HepG2 (cell line): Measurements from ENCODE around the gene GTF2A1. TPM values are rescaled to one million over a fixed set of nuclear protein-coding genes. Genes with fewer than 3 reads are reported as not detected.

Source experiments
- ATAC-seq: fragments of 200-7000 bp; cut with Tn5 transposase; 3 replicates; pipeline ENCODE4 v1.9.1; 2020; ENCODE audit warnings: mild to moderate bottlenecking, moderate library complexity
- BruUV-seq: library from RNA; stranded (reverse); fragments of 400-500 nt; replicated peaks from 2 replicates; lab custom pipeline; 2021; lab: Mats Ljungman, UMichigan
- CTCF ChIA-PET: fragments of 300-600 bp; formaldehyde crosslinking; extraction: SDS; loops from one replicate; lab custom pipeline; 2021; ENCODE audit warnings: low total read pairs, inconsistent platforms, low intra/inter-chr PET ratio; lab: Yijun Ruan, JAX
- POLR2A ChIA-PET: fragments of 350-600 bp; sonication (Branson Sonifier 250); formaldehyde crosslinking; loops from one replicate; lab custom pipeline; 2020; ENCODE audit warnings: antibody characterized with exemption, inconsistent platforms; lab: Yijun Ruan, JAX
- DNase-seq: peaks from one replicate; pipeline ENCODE4 v3.0.0-alpha.2; 2015; ENCODE audit warnings: low spot score
- FAIRE-seq: peaks from 3 replicates; lab custom pipeline; 2011; peaks lifted over from hg19 to GRCh38; lab: Jason Lieb, UNC
- H2AFZ ChIP-seq: one replicate; pipeline ENCODE4 v1.6.1; 2011; ENCODE audit warnings: low read length, inconsistent platforms
- H3K27ac ChIP-seq: fragments of 300-600 bp; 3 replicates; pipeline ENCODE4 v1.8.0; 2011; ENCODE audit warnings: mixed run types, mild to moderate bottlenecking, mixed read lengths, low read length, inconsistent platforms; ENCODE audit not compliant: insufficient read depth; ENCODE audit errors: extremely low read length
- H3K27me3 ChIP-seq, 2 experiments: fragments of 200-600 bp in 1 of 2; 2 replicates in 1 of 2; 3 replicates in 1 of 2; pipeline versions ENCODE4 v1.6.0 to v1.8.0; 2011; ENCODE audit warnings: low read length in 2 of 2, mild to moderate bottlenecking in 2 of 2, moderate library complexity in 2 of 2, inconsistent platforms in 1 of 2; ENCODE audit not compliant: insufficient read depth in 2 of 2, control insufficient read depth in 1 of 2
- H3K36me3 ChIP-seq, 2 experiments: fragments of 200-600 bp in 1 of 2; replicated peaks in 1 of 2; 2 replicates in 1 of 2; 3 replicates in 1 of 2; pipeline versions ENCODE4 v1.5.1 to v1.8.0; 2011; ENCODE audit warnings: low read length in 2 of 2, inconsistent platforms in 1 of 2; ENCODE audit not compliant: insufficient read depth in 2 of 2, control insufficient read depth in 1 of 2
- H3K4me1 ChIP-seq: 2 replicates; pipeline ENCODE4 v1.5.1; 2012; ENCODE audit warnings: low read length, inconsistent platforms; ENCODE audit not compliant: insufficient read depth
- H3K4me2 ChIP-seq: 2 replicates; pipeline ENCODE4 v1.6.0; 2011; ENCODE audit warnings: low read depth, low read length, inconsistent platforms
- H3K4me3 ChIP-seq, 3 experiments: fragments of 200-600 bp in 1 of 3; sonication (generic), shearing (Covaris generic) in 1 of 3; replicated peaks in 1 of 3; 2 replicates each; pipeline ENCODE4 v1.5.1; 2011 to 2016; ENCODE audit warnings: low read length in 3 of 3, inconsistent platforms in 2 of 3, low read depth in 2 of 3, mild to moderate bottlenecking in 2 of 3, control low read depth in 1 of 3, mixed read lengths in 1 of 3; ENCODE audit not compliant: insufficient read depth in 1 of 3
- H3K79me2 ChIP-seq: one replicate; pipeline ENCODE4 v1.6.1; 2011; ENCODE audit warnings: low read length, inconsistent platforms; ENCODE audit not compliant: insufficient read depth
- H3K9ac ChIP-seq: 2 replicates; pipeline ENCODE4 v1.6.0; 2011; ENCODE audit warnings: mild to moderate bottlenecking, low read depth, low read length, inconsistent platforms; ENCODE audit not compliant: insufficient read depth
- H3K9me3 ChIP-seq: 2 replicates; pipeline ENCODE4 v1.5.1; 2012; ENCODE audit warnings: mild to moderate bottlenecking, low read length
- H4K20me1 ChIP-seq: 2 replicates; pipeline ENCODE4 v1.6.0; 2011; ENCODE audit warnings: inconsistent platforms, mild to moderate bottlenecking, low read length, moderate library complexity; ENCODE audit not compliant: insufficient read depth
- MATR3 ChIP-seq: sonication (generic); formaldehyde crosslinking; IDR thresholded peaks from 2 replicates; pipeline ENCODE4 v1.4.0; 2020; ENCODE audit warnings: missing genetic modification reagents
- RFXANK ChIP-seq: IDR thresholded peaks from 2 replicates; pipeline ENCODE4 v1.6.1; 2016
- THRA ChIP-seq: sonication (generic); formaldehyde crosslinking; IDR thresholded peaks from 2 replicates; pipeline ENCODE4 v1.4.0; 2020; ENCODE audit warnings: missing genetic modification reagents, borderline replicate concordance
- ZFP91 ChIP-seq: sonication (generic); formaldehyde crosslinking; IDR thresholded peaks from 2 replicates; pipeline ENCODE4 v1.9.0; 2022; ENCODE audit warnings: missing genetic modification reagents, mild to moderate bottlenecking, borderline replicate concordance
- ZNF451 ChIP-seq: sonication (generic); formaldehyde crosslinking; IDR thresholded peaks from 2 replicates; pipeline ENCODE4 v1.5.0; 2020; ENCODE audit warnings: mild to moderate bottlenecking, missing genetic modification reagents
- ZNF792 ChIP-seq: IDR thresholded peaks from 2 replicates; pipeline ENCODE4 v1.6.1; 2016
- WGBS: methylation state at CpG from one replicate; pipeline ENCODE4 v1.1.6; 2017; ENCODE audit warnings: low lambda C conversion rate; 5-methylcytosine and 5-hydroxymethylcytosine counted together
- in situ Hi-C: cut with HindIII; loops from 2 replicates; pipeline ENCODE4 v1.10.0; 2017; ENCODE audit warnings: low pct_unique_long_range_greater_than_20kb; ENCODE audit not compliant: extremely low pct_ligation_motif_present
- intact Hi-C: fragments of 100-400 bp; cut with micrococcal nuclease; formaldehyde crosslinking; loops from one replicate; pipeline ENCODE4 v1.10.0; 2022; ENCODE audit not compliant: unreplicated experiment
- polyA plus RNA-seq, 8 experiments: library from polyadenylated mRNA; depleted of rRNA in 3 of 8; stranded (reverse) in 7 of 8; unstranded in 1 of 8; fragments of >200 nt; fragmentation: Illumina TruSeq in 4 of 8; extraction: Trizol in 4 of 8; gene quantifications; 2 replicates each; pipeline versions ENCODE4 v1.2.1 to v1.2.3, GENCODE V29; 2011 to 2016; ENCODE audit warnings: low read depth in 4 of 8, missing spikeins in 1 of 8, mixed read lengths in 1 of 8; ENCODE audit not compliant: insufficient read depth in 1 of 8
- total RNA-seq, 5 experiments: library from RNA; depleted of rRNA; stranded (reverse); fragments of >200 nt; fragmentation: Illumina TruSeq; extraction: Trizol; gene quantifications; 2 replicates each; pipeline ENCODE4 v1.2.3, GENCODE V29; 2016; ENCODE audit warnings: low read depth in 1 of 5
- TF ChIP-seq, protein P1 (sequence below): IDR thresholded peaks from 2 replicates; pipeline ENCODE4 v1.6.1; 2016; ENCODE audit warnings: mild to moderate bottlenecking
- TF ChIP-seq, protein P2 (sequence below): sonication (generic); formaldehyde crosslinking; IDR thresholded peaks from 2 replicates; pipeline ENCODE4 v1.5.0; 2020; ENCODE audit warnings: missing genetic modification reagents

GTF2A1 gene
- total and polyA plus RNA-seq, 2 of the 13 experiments (the other 11 are each of a cell fraction or from before 2014, with no cell fraction given): 14.9 to 17.5 TPM

GRCh38 chr14:81246461-81247270 is 25.9 kb upstream of the GTF2A1 start:
- no peak overlapping the region for H2AFZ ChIP-seq
- ChIA-PET POLR2A (no interaction called here), CTCF (no interaction called here)
- no peak overlapping the region for H3K4me2 ChIP-seq
- no peak overlapping the region for H3K9ac ChIP-seq
- no peaks in the 10 kb centered on the region for H4K20me1 ChIP-seq
- TF ChIP-seq THRA (CRISPR knock-in tag) (no peak), ZNF792 (CRISPR knock-in tag) (no peak), RFXANK (no peak), ZFP91 (CRISPR knock-in tag) (no peak), ZNF451 (no peak), MATR3 (CRISPR knock-in tag) (no peak)
- TF ChIP-seq, protein P1, sequence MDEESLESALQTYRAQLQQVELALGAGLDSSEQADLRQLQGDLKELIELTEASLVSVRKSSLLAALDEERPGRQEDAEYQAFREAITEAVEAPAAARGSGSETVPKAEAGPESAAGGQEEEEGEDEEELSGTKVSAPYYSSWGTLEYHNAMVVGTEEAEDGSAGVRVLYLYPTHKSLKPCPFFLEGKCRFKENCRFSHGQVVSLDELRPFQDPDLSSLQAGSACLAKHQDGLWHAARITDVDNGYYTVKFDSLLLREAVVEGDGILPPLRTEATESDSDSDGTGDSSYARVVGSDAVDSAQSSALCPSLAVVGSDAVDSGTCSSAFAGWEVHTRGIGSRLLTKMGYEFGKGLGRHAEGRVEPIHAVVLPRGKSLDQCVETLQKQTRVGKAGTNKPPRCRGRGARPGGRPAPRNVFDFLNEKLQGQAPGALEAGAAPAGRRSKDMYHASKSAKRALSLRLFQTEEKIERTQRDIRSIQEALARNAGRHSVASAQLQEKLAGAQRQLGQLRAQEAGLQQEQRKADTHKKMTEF: no peak
- TF ChIP-seq, protein P2, sequence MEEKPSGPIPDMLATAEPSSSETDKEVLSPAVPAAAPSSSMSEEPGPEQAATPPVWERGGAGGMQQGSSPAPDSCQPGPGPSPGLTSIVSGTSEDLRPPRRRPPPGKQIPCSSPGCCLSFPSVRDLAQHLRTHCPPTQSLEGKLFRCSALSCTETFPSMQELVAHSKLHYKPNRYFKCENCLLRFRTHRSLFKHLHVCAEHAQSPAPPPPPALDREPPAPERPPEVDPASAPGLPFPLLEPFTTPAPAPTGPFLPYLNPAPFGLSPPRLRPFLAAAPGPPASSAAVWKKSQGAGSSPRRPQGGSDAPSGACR (CRISPR knock-in tag): no peak
- H3K4me3 ChIP-seq: no peak overlapping the region
- intact Hi-C loops: no loop called here
- no peak overlapping the region for H3K27ac ChIP-seq
- ATAC-seq (no peak; the same call in 1 of the 3 replicates), FAIRE-seq (no peak), DNase-seq (no peak)
- BruUV-seq: no TSS peak
- WGBS: 69% methylated on average over 13 of the region's 19 CpGs
- H3K4me1 ChIP-seq: no peaks in the 10 kb centered on the region
- H3K36me3 ChIP-seq: no peaks in the 10 kb centered on the region
- peaks cover 6% of the 10 kb centered on the region for H3K9me3 ChIP-seq
- no peaks in the 10 kb centered on the region for H3K27me3 ChIP-seq
- no peaks in the 10 kb centered on the region for H3K79me2 ChIP-seq
- in situ Hi-C loops: no loop called here
